ENCODE measurements around the gene NFASC.

Gene NFASC

GRCh38 chr1:204841798-204842197, 28.9 kb upstream of the NFASC start:
- ChIA-PET POLR2A (no interaction called here), CTCF (interaction anchor here (0.7 to 2.7 kb wide), 4 partner anchors 35 to 204 kb away, joined by 3 to 15 read pairs (median 4); no protein-coding TSS in a partner anchor)
- TF ChIP-seq ZNF292 (tag by site-specific recombination; IDR thresholded peaks at IDR 0.05; ENCODE audit: borderline replicate concordance, low read depth) (no peak), REPIN1 (tag by site-specific recombination; IDR thresholded peaks at IDR 0.05; ENCODE audit: low read depth) (no peak), ZNF529 (tag by site-specific recombination; IDR thresholded peaks at IDR 0.05; ENCODE audit: insufficient replicate concordance) (no peak), ZSCAN23 (tag by site-specific recombination; IDR thresholded peaks at IDR 0.05) (no peak)
- no peak overlapping the region for H3K4me3 ChIP-seq (ENCODE audit: low read depth, low read length)
- no peaks in the 10 kb centered on the region for H3K36me3 ChIP-seq (ENCODE audit: control insufficient read depth in 2 of 2, insufficient read depth in 1 of 2, low read length in 2 of 2)
- 0 out of 2 replicates have a peak, but pooled peaks cover 2% of the 10 kb centered on the region for H3K4me1 ChIP-seq (ENCODE audit: control insufficient read depth, insufficient read depth, low read length)
- no peak overlapping the region for H3K27ac ChIP-seq (ENCODE audit: extremely low read depth, low read depth, low read length)
- no peaks in the 10 kb centered on the region for H3K9me3 ChIP-seq (ENCODE audit: control insufficient read depth, insufficient read depth, low read depth, low read length)

- TF ChIP-seq ZNF362 (tag by site-specific recombination; IDR thresholded peaks at IDR 0.05) (no peak), ZNF350 (tag by site-specific recombination; IDR thresholded peaks at IDR 0.05) (no peak), KLF7 (tag by site-specific recombination; IDR thresholded peaks at IDR 0.05; ENCODE audit: borderline replicate concordance) (no peak), MEIS1 (CRISPR knock-in tag; IDR thresholded peaks at IDR 0.05; ENCODE audit: borderline replicate concordance) (no peak), KLF9 (tag by site-specific recombination; IDR thresholded peaks at IDR 0.05; ENCODE audit: low read depth) (no peak), ZNF792 (tag by site-specific recombination; IDR thresholded peaks at IDR 0.05) (no peak), ZNF398 (tag by site-specific recombination; IDR thresholded peaks at IDR 0.05) (no peak), ZNF529 (tag by site-specific recombination; IDR thresholded peaks at IDR 0.05; ENCODE audit: insufficient replicate concordance) (no peak), HOXC10 (CRISPR knock-in tag; IDR thresholded peaks at IDR 0.05) (no peak)
- H3K9me3 ChIP-seq (ENCODE audit: control insufficient read depth, insufficient read depth, low read depth, low read length): no peaks in the 10 kb centered on the region
- H3K4me1 ChIP-seq (ENCODE audit: control insufficient read depth, insufficient read depth, low read length): 0 out of 2 replicates have a peak, but pooled peaks cover 2% of the 10 kb centered on the region
- CTCF ChIA-PET: interaction anchor here (0.7 to 2.7 kb wide), 3 partner anchors 35 to 205 kb away, joined by 3 to 15 read pairs (median 4); no protein-coding TSS in a partner anchor
- H3K36me3 ChIP-seq (ENCODE audit: control insufficient read depth in 2 of 2, insufficient read depth in 1 of 2, low read length in 2 of 2): no peaks in the 10 kb centered on the region
- no peak overlapping the region for H3K4me3 ChIP-seq (ENCODE audit: low read depth, low read length)
- H3K27ac ChIP-seq (ENCODE audit: extremely low read depth, low read depth, low read length): no peak overlapping the region
- POLR2A ChIA-PET: no interaction called here
Observed at GRCh38 chr1:204842369-204842768, 28.3 kb upstream of the NFASC start.

- 0 out of 2 replicates have a peak, but pooled peaks cover 2% of the 10 kb centered on the region for H3K4me1 ChIP-seq (ENCODE audit: control insufficient read depth, insufficient read depth, low read length)
- TF ChIP-seq ZNF660 (tag by site-specific recombination; IDR thresholded peaks at IDR 0.05) (0 out of 2 replicates have a peak, but pooled peaks have one; percentile 37), ZNF561 (tag by site-specific recombination; IDR thresholded peaks at IDR 0.05; ENCODE audit: borderline replicate concordance) (peak; percentile 40; the same call in 1 of the 2 replicates), FEZF1 (tag by site-specific recombination; IDR thresholded peaks at IDR 0.05) (no peak), ZBTB44 (tag by site-specific recombination; IDR thresholded peaks at IDR 0.05) (0 out of 2 replicates have a peak, but pooled peaks have one; percentile 12)
- ChIA-PET CTCF (interaction anchor here (2.7 kb wide), 1 partner anchor 36 kb away, joined by 15 read pairs; no protein-coding TSS in a partner anchor), POLR2A (no interaction called here)
- no peak overlapping the region for H3K27ac ChIP-seq (ENCODE audit: extremely low read depth, low read depth, low read length)
- H3K4me3 ChIP-seq (ENCODE audit: low read depth, low read length): no peak overlapping the region
- H3K36me3 ChIP-seq (ENCODE audit: control insufficient read depth in 2 of 2, insufficient read depth in 1 of 2, low read length in 2 of 2): no peaks in the 10 kb centered on the region
- H3K9me3 ChIP-seq (ENCODE audit: control insufficient read depth, insufficient read depth, low read depth, low read length): no peaks in the 10 kb centered on the region
Observed at GRCh38 chr1:204842892-204843291, 27.8 kb upstream of the NFASC start.
